NCI-H2196 treated with DMSO at 0.1 percent for 48 hours (cell line): Measurements from ENCODE around the gene PASD1.

Source experiments
- DNase-seq: peaks from one replicate; lab custom pipeline; 2025; ENCODE audit not compliant: unreplicated experiment; lab: John Stamatoyannopoulos, UW

PASD1 gene

DNA sequence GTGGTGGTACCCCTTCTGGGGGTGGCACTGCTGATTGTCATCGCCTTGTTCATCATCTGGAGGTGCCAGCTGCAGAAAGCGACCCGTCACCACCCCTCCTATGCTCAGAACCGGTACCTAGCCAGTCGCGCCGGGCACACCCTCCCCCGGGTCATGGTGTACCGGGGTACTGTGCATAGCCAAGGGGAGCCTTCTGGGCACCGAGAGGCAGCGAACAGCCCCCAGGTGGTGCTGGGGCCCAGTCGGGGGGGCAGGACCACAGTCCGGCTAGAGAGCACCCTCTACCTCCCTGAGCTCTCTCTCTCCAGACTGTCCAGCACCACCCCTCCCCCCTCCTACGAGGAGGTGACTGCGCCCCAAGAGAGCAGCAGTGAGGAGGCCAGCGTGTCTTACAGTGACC, 137.1 kb downstream of the PASD1 start:
- no peak for DNase-seq

DNA sequence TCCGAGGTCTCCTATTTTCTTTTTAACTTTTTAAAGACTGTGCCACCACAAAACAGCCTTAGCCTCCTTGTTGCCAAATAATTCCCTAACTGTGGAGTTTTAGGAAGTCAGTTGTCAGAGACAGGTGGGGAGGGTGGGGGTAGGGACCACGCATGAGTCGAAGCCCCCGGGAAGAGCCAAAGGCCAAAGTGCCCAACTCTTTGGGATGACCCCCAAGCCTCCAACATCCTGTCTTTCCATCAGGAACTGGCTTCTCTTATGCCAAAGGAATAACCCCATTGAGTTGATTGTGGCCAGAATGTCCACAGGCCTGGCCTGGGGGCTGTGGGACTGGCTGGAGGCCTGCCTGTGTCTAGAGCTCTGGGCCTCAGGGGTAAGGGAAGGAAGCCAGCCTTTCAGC, 137.6 kb downstream of the PASD1 start:
- DNase-seq = no peak

- no peak for DNase-seq
These were observed 138.1 kb downstream of the PASD1 start for GRCh38 chrX:151701531-151701930.

- no peak for DNase-seq
These were observed 138.7 kb downstream of the PASD1 start for GRCh38 chrX:151702026-151702714.

DNA sequence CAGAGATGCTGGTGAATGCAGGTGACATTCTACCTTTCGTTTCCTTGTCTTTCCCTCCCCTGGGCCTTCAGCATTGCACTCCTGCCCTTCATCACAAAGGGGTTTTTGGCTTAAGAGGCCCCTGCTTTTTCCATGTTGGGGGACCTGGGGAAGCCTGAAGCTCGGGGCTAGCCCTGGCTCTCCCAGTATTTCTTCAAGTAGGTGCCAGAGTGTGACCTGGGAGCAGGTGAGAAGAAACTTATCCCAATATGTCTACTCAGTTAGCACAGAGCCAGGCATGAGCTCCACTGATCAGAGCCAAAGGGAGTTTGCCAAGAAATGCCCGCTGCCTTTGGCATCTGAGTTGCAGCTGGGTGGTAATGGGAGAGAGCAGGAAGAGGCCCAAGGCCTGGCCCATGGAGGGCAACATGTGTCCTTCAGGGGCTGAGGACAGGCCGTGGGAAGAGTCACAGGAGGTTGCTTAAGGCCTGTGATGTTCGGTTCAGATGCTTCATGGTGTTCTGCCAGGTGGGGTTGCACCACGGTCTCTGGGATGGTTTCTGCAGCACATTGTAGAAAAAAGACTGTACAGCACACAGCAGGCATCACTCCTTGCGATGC, 139.4 kb downstream of the PASD1 start:
- no peak for DNase-seq

GRCh38 chrX:151703487-151703886, 140.0 kb downstream of the PASD1 start:
- DNase-seq = peak; percentile 12

- no peak for DNase-seq
These were observed 140.7 kb downstream of the PASD1 start for GRCh38 chrX:151704041-151704663.

GRCh38 chrX:151708821-151709220, 145.3 kb downstream of the PASD1 start:
- DNase-seq = no peak

- DNase-seq = no peak
These were observed 147.0 kb downstream of the PASD1 start for GRCh38 chrX:151710457-151710856.

DNA sequence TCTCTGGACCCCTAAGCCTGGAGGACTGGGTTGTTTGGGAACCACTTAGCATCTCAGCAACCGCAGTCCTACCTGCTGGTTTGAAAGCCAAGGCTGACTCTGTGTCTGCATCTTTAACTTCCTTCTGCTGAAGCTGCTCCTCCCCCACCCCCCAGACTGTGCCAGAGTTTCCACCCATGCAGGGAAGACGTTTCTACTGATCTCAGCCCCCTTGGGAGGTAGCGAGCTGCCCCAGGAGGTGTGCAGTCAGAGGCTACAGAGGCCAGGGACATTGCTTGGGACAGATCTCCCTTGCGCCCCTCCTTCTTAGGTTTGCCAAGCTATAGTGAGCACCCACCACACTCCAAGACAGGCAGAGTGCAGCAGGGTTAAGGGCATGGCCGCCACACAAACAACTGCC, 147.7 kb downstream of the PASD1 start:
- DNase-seq = no peak

GRCh38 chrX:151711787-151712186, 148.3 kb downstream of the PASD1 start:
- DNase-seq = peak; percentile 36

DNA sequence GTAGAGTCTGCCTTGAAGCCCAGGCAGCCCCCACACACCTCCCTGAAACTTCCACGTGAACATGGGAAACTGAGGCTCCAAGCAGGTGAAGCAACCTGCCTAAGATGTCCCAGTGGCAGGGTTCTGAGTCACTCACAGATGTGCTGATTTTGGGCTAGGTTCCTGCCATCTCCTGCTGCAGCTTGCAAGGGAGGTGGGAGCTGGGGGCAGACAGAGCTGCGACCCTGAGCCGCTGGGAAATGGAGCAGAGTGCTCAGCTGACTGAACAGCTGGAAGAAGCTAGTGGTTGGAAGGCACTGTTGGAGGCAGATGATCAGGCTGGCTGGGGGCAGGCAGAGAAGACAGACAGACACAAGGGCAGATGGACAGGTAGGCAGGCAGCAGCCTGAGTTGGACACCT, 148.8 kb downstream of the PASD1 start:
- DNase-seq = no peak

DNA sequence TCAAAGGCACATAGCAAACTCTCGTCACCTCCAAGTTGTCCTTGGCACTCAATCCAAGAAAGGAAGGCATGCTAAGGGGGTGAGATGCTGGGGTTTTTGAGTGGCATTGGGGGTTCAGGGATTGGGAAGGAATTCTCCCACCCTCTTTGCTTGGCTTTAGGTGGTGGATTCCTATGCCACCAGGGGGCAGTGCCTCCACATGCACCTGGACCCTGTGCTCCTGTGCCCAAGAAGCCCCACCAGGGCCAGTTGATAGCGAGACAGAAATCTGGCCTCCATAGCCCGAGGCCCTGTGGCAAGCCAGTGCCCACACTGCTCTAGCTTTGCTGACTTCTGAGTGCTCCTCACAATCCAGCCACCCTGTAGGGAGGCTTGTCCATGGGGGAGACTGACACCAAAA, 150.4 kb downstream of the PASD1 start:
- DNase-seq = no peak

GRCh38 chrX:151714362-151714761, 150.9 kb downstream of the PASD1 start:
- DNase-seq = no peak

DNA sequence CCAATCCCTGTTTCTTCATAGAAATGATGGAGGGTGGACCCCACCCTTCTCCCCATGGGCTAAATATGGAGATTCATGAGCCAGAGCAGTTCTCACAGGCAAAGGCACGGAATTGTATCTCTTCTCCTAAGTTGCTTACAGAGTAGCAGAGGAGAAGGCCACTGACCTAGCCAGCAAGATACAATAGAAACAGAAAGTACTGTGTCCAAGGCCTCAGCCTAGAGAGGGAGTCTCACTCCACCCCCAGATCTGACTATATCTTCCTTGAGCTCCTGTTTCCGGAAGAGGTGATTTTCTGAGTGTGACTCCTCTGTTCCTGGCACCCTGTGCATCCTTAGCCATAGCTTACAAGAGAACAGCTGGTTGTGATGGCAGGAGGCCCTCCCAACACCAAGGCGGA, 152.3 kb downstream of the PASD1 start, which contains the start of gene FATE1:
Gene FATE1 (plus strand): TSS at position 284 of the 400 bp plus-strand sequence. CDS start 85 bp downstream, at position 369.
- no peak for DNase-seq

GRCh38 chrX:151722241-151722846, 158.9 kb downstream of the PASD1 start:
- no peak for DNase-seq

- no peak for DNase-seq
These were observed 159.8 kb downstream of the PASD1 start for GRCh38 chrX:151723156-151723760.

GRCh38 chrX:151724563-151725337, 161.3 kb downstream of the PASD1 start:
- DNase-seq = peak; percentile 3

- peak; percentile 8 for DNase-seq
These were observed 161.8 kb downstream of the PASD1 start for GRCh38 chrX:151725338-151725614.
